Prostate gland (tissue), 2 donors: Measurements from ENCODE around the gene EIF4G3.

Source experiments
- CTCF ChIP-seq, 4 experiments: fragments of 200-600 bp in 2 of 4; fragments of 450-650 bp in 2 of 4; sonication (generic) in 2 of 4; IDR thresholded peaks; 1 replicate in 3 of 4; 2 replicates in 1 of 4; pipeline ENCODE4 v1.5.1; 2016 to 2019; ENCODE audit warnings: antibody characterized with exemption in 4 of 4, mild to moderate bottlenecking in 2 of 4, moderate library complexity in 2 of 4
- POLR2A ChIP-seq: fragments of 450-650 bp; IDR thresholded peaks from one replicate; pipeline ENCODE4 v1.6.1; 2016; ENCODE audit warnings: antibody characterized with exemption, mild to moderate bottlenecking

- TF ChIP-seq CTCF (IDR thresholded peaks at IDR 0.05) (no peak), POLR2A (no peak)
Observed at GRCh38 chr1:21099869-21100131, 76.9 kb downstream of the EIF4G3 start.
